ENCODE measurements around the gene GAL3ST2. TPM values are rescaled to one million over a fixed set of nuclear protein-coding genes. Genes with fewer than 3 reads are reported as not detected.

GAL3ST2 gene
- total RNA-seq, 1 experiment from 2014 or later: not detected

- Histone ChIP-seq H3K79me2 (ENCODE audit: low read length) (no peaks in the 10 kb centered on the region), H3K9ac (ENCODE audit: low read length) (no peak overlapping the region), H3K4me3 (ENCODE audit: low read length) (no peak overlapping the region), H3K36me3 (ENCODE audit: low read depth, low read length) (no peaks in the 10 kb centered on the region), H3K9me3 (ENCODE audit: low read length) (no peaks in the 10 kb centered on the region), H3K9me2 (replicated peaks; ENCODE audit: low read length) (no peaks in the 10 kb centered on the region), H3K27me3 (ENCODE audit: low read length) (no peaks in the 10 kb centered on the region), H3K27ac (ENCODE audit: low read length) (no peak overlapping the region), H3K4me1 (ENCODE audit: insufficient read depth, low read length) (no peaks in the 10 kb centered on the region; the same call in 1 of the 2 replicates), H3K4me2 (ENCODE audit: low read length) (no peak overlapping the region), H4K20me1 (ENCODE audit: low read length) (no peaks in the 10 kb centered on the region), H2AFZ (ENCODE audit: low read length) (no peak overlapping the region), H3F3A (ENCODE audit: low read length, unreplicated experiment) (no peaks in the 10 kb centered on the region)
- TF ChIP-seq EZH2phosphoT487 (IDR thresholded peaks at IDR 0.05; ENCODE audit: borderline replicate concordance, low read length): no peak
- TF ChIP-seq EZH2 (IDR thresholded peaks at IDR 0.05; ENCODE audit: low read length, unreplicated experiment): no peak
- no peak for ATAC-seq
- ChIA-PET CTCF (no interaction called here), POLR2A (ENCODE audit: unreplicated experiment) (no interaction called here)
- intact Hi-C loops (cut with micrococcal nuclease): no loop called here
- no TSS peak for BruUV-seq (replicated peaks)
- no peak for DNase-seq
These were observed 72.4 kb downstream of the GAL3ST2 start for GRCh38 chr2:241848761-241849615.

GRCh38 chr2:241849616-241850543 is 73.3 kb downstream of the GAL3ST2 start:
- Histone ChIP-seq H3K9me3 (ENCODE audit: low read length) (no peaks in the 10 kb centered on the region), H3K4me2 (ENCODE audit: low read length) (no peak overlapping the region), H3K4me3 (ENCODE audit: low read length) (no peak overlapping the region), H3K27me3 (ENCODE audit: low read length) (no peaks in the 10 kb centered on the region), H3K4me1 (ENCODE audit: insufficient read depth, low read length) (no peaks in the 10 kb centered on the region; the same call in 1 of the 2 replicates), H2AFZ (ENCODE audit: low read length) (no peak overlapping the region), H3K79me2 (ENCODE audit: low read length) (no peaks in the 10 kb centered on the region), H3K36me3 (ENCODE audit: low read depth, low read length) (no peaks in the 10 kb centered on the region), H3K27ac (ENCODE audit: low read length) (no peak overlapping the region), H3K9me2 (replicated peaks; ENCODE audit: low read length) (no peaks in the 10 kb centered on the region), H3K9ac (ENCODE audit: low read length) (no peak overlapping the region), H3F3A (ENCODE audit: low read length, unreplicated experiment) (no peaks in the 10 kb centered on the region), H4K20me1 (ENCODE audit: low read length) (no peaks in the 10 kb centered on the region)
- ATAC-seq (no peak), DNase-seq (no peak)
- BruUV-seq (replicated peaks): no TSS peak
- POLR2A ChIA-PET (ENCODE audit: unreplicated experiment): interaction anchor here (0.5 kb wide), 1 partner anchor 87 kb away, joined by 3 read pairs; no protein-coding TSS in a partner anchor
- no peak for TF ChIP-seq CTCF (conservative IDR thresholded peaks at IDR 0.05; ENCODE audit: low read depth, low read length)
- no peak for TF ChIP-seq EZH2phosphoT487 (IDR thresholded peaks at IDR 0.05; ENCODE audit: borderline replicate concordance, low read length)
- TF ChIP-seq EZH2 (IDR thresholded peaks at IDR 0.05; ENCODE audit: low read length, unreplicated experiment): no peak
- CTCF ChIA-PET: no interaction called here
- intact Hi-C loops (cut with micrococcal nuclease): no loop called here

GRCh38 chr2:241850544-241851324 is 74.1 kb downstream of the GAL3ST2 start:
- no peak overlapping the region for H3K9ac ChIP-seq (ENCODE audit: low read length)
- H3K4me1 ChIP-seq (ENCODE audit: insufficient read depth, low read length): no peaks in the 10 kb centered on the region; the same call in 1 of the 2 replicates
- POLR2A ChIA-PET (ENCODE audit: unreplicated experiment): interaction anchor here (0.5 kb wide), 1 partner anchor 88 kb away, joined by 3 read pairs; no protein-coding TSS in a partner anchor
- H3K4me2 ChIP-seq (ENCODE audit: low read length): no peak overlapping the region
- CTCF ChIA-PET: no interaction called here
- DNase-seq (no peak), ATAC-seq (no peak)
- intact Hi-C loops (cut with micrococcal nuclease): no loop called here
- TF ChIP-seq EZH2 (IDR thresholded peaks at IDR 0.05; ENCODE audit: low read length, unreplicated experiment) (no peak), CTCF (conservative IDR thresholded peaks at IDR 0.05; ENCODE audit: low read depth, low read length) (no peak), EZH2phosphoT487 (IDR thresholded peaks at IDR 0.05; ENCODE audit: borderline replicate concordance, low read length) (no peak)
- BruUV-seq (replicated peaks): no TSS peak
- no peaks in the 10 kb centered on the region for H3K79me2 ChIP-seq (ENCODE audit: low read length)
- H3K9me3 ChIP-seq (ENCODE audit: low read length): no peaks in the 10 kb centered on the region
- H3F3A ChIP-seq (ENCODE audit: low read length, unreplicated experiment): no peaks in the 10 kb centered on the region
- H4K20me1 ChIP-seq (ENCODE audit: low read length): no peaks in the 10 kb centered on the region
- H3K27ac ChIP-seq (ENCODE audit: low read length): no peak overlapping the region
- no peaks in the 10 kb centered on the region for H3K9me2 ChIP-seq (replicated peaks; ENCODE audit: low read length)
- H2AFZ ChIP-seq (ENCODE audit: low read length): no peak overlapping the region
- H3K27me3 ChIP-seq (ENCODE audit: low read length): no peaks in the 10 kb centered on the region
- H3K4me3 ChIP-seq (ENCODE audit: low read length): no peak overlapping the region
- no peaks in the 10 kb centered on the region for H3K36me3 ChIP-seq (ENCODE audit: low read depth, low read length)

All from PC-3 (cell line).